Measurements from ENCODE around the gene USP20. TPM values are rescaled to one million over a fixed set of nuclear protein-coding genes. Genes with fewer than 3 reads are reported as not detected.

The USP20 gene
- total RNA-seq, 1 experiment from 2014 or later, result 17.1 TPM

GRCh38 chr9:129850821-129851550, 15.7 kb downstream of the USP20 start:
- no peak for DNase-seq (ENCODE audit: unreplicated experiment)
- TF ChIP-seq CTCF (IDR thresholded peaks at IDR 0.05; ENCODE audit: unreplicated experiment), result no peak
- Mint-ChIP-seq H3K27me3 (ENCODE audit: insufficient read depth, unreplicated experiment) (no peaks in the 10 kb centered on the region), H3K4me3 (ENCODE audit: unreplicated experiment) (no peak overlapping the region), H3K36me3 (ENCODE audit: insufficient read depth, unreplicated experiment) (peaks cover 25% of the 10 kb centered on the region), H3K27ac (ENCODE audit: low read depth, unreplicated experiment) (no peak overlapping the region), H3K9me3 (ENCODE audit: unreplicated experiment) (no peaks in the 10 kb centered on the region), H3K4me1 (ENCODE audit: insufficient read depth, unreplicated experiment) (no peaks in the 10 kb centered on the region)
- no TSS peak for BruUV-seq (replicated peaks)
- ChIA-PET CTCF (interaction anchor here (0.5 kb wide), 1 partner anchor 588 kb away, joined by 4 read pairs; no protein-coding TSS in a partner anchor), POLR2A (no interaction called here)
- intact Hi-C loops (cut with micrococcal nuclease), result no loop called here

DNA sequence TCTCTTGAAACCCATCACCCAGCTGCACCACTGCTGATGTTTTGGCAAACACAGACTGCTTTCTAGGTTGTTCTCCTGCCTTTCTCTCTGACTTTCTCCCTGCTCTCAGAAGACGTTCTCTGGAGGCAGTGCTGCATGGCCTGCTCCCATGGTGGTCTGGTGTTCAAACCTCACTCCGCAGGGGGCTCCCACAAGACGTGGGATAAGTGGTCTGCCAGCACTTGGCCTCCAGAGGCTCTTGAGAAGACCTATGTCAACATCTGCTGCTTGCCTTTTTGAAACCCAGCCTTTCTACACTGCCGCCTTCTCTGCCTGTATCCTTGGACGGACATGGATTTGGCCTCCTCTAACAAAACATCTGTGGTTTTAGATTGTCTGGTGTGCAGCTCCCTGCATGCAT, 16.6 kb downstream of the USP20 start:
- no peak overlapping the region for H3K4me3 Mint-ChIP-seq (ENCODE audit: unreplicated experiment)
- no peaks in the 10 kb centered on the region for H3K4me1 Mint-ChIP-seq (ENCODE audit: insufficient read depth, unreplicated experiment)
- H3K36me3 Mint-ChIP-seq (ENCODE audit: insufficient read depth, unreplicated experiment), result peaks cover 25% of the 10 kb centered on the region
- intact Hi-C loops (cut with micrococcal nuclease), result no loop called here
- no peak overlapping the region for H3K27ac Mint-ChIP-seq (ENCODE audit: low read depth, unreplicated experiment)
- no TSS peak for BruUV-seq (replicated peaks)
- no peak for TF ChIP-seq CTCF (IDR thresholded peaks at IDR 0.05; ENCODE audit: unreplicated experiment)
- H3K9me3 Mint-ChIP-seq (ENCODE audit: unreplicated experiment), result no peaks in the 10 kb centered on the region
- ChIA-PET POLR2A (no interaction called here), CTCF (interaction anchor here (0.5 kb wide), 1 partner anchor 587 kb away, joined by 4 read pairs; no protein-coding TSS in a partner anchor)
- H3K27me3 Mint-ChIP-seq (ENCODE audit: insufficient read depth, unreplicated experiment), result no peaks in the 10 kb centered on the region
- no peak for DNase-seq (ENCODE audit: unreplicated experiment)

DNA sequence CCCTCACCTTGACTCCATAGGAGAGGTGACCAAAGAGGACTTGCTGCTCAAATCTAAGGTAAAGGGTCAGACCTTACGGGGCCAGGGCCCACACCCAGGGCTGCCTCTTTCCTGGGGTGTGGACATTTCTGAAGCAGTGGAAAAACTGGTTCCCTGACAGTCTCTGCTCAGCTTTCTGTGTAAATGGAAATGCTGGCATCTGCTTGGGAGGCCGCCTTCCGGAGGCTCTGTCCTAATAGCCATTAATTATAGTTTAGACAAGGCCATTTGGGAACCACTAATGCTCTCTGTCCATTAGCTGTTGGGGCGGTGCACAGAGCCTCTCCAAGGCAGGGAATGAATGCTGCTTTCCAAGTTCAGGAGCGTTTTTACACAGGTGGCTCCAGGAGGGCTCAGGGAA, 17.3 kb downstream of the USP20 start:
- H3K27me3 Mint-ChIP-seq (ENCODE audit: insufficient read depth, unreplicated experiment), result no peaks in the 10 kb centered on the region

DNA sequence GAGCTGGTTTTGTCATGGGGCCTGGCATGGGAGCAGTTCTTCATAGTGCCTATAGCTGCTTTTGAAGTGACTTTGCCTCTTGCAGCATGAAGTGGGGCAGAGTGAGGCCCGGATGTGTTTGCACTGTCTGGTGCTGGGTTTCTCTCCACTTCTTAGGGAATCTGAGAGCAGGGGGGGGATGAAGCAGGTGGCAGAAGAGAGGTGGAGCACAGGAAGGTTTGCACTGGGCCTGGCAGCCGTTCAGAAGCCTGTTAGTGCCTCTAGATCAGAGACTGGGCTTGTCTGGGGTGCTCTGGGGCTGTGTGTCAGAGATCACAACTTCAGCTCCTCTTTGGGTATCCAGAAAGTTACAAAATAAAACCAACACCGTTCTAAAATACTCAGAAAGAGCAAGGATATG, 18.4 kb downstream of the USP20 start:
- ChIA-PET CTCF (no interaction called here), POLR2A (interaction anchor here (1.5 kb wide), 1 partner anchor 10 kb away, joined by 5 read pairs; no protein-coding TSS in a partner anchor)
- Mint-ChIP-seq H3K9me3 (ENCODE audit: unreplicated experiment) (no peaks in the 10 kb centered on the region), H3K27me3 (ENCODE audit: insufficient read depth, unreplicated experiment) (no peaks in the 10 kb centered on the region), H3K27ac (ENCODE audit: low read depth, unreplicated experiment) (no peak overlapping the region), H3K36me3 (ENCODE audit: insufficient read depth, unreplicated experiment) (peaks cover 30% of the 10 kb centered on the region), H3K4me3 (ENCODE audit: unreplicated experiment) (no peak overlapping the region), H3K4me1 (ENCODE audit: insufficient read depth, unreplicated experiment) (no peaks in the 10 kb centered on the region)
- no TSS peak for BruUV-seq (replicated peaks)
- DNase-seq (ENCODE audit: unreplicated experiment), result no peak
- intact Hi-C loops (cut with micrococcal nuclease), result no loop called here
- TF ChIP-seq CTCF (IDR thresholded peaks at IDR 0.05; ENCODE audit: unreplicated experiment), result no peak

More for the DNA sequence above, 17.3 kb downstream of the USP20 start:
- Mint-ChIP-seq H3K9me3 (ENCODE audit: unreplicated experiment) (no peaks in the 10 kb centered on the region), H3K27ac (ENCODE audit: low read depth, unreplicated experiment) (no peak overlapping the region), H3K4me1 (ENCODE audit: insufficient read depth, unreplicated experiment) (no peaks in the 10 kb centered on the region), H3K36me3 (ENCODE audit: insufficient read depth, unreplicated experiment) (peaks cover 25% of the 10 kb centered on the region), H3K4me3 (ENCODE audit: unreplicated experiment) (no peak overlapping the region)
- ChIA-PET POLR2A (interaction anchor here (1.5 kb wide), 1 partner anchor 9 kb away, joined by 5 read pairs; no protein-coding TSS in a partner anchor), CTCF (interaction anchor here (0.6 kb wide), 1 partner anchor 34 kb away, joined by 3 read pairs; no protein-coding TSS in a partner anchor)
- intact Hi-C loops (cut with micrococcal nuclease), result no loop called here
- DNase-seq (ENCODE audit: unreplicated experiment), result no peak
- no peak for TF ChIP-seq CTCF (IDR thresholded peaks at IDR 0.05; ENCODE audit: unreplicated experiment)
- BruUV-seq (replicated peaks), result no TSS peak

All from MCF 10A (cell line).